IMR-90 (cell line): ENCODE data around the gene MIXL1. TPM values are rescaled to one million over a fixed set of nuclear protein-coding genes. Genes with fewer than 3 reads are reported as not detected.

Experiments
- ATAC-seq: fragments of 200-7000 bp; cut with Tn5 transposase; 2 replicates; pipeline ENCODE4 v1.9.1; 2020; ENCODE audit warnings: low read depth, mild to moderate bottlenecking, moderate library complexity
- BruUV-seq: library from RNA; stranded (reverse); fragments of 400-500 nt; replicated peaks from 2 replicates; lab custom pipeline; 2021; lab: Mats Ljungman, UMichigan
- CTCF ChIA-PET: fragments of 300-600 bp; formaldehyde crosslinking; extraction: SDS; loops from one replicate; lab custom pipeline; 2021; ENCODE audit warnings: antibody characterized with exemption; lab: Yijun Ruan, JAX
- POLR2A ChIA-PET: fragments of 300-600 bp; sonication (Branson Sonifier 250); formaldehyde crosslinking; loops from one replicate; lab custom pipeline; 2022; ENCODE audit warnings: antibody characterized with exemption; ENCODE audit not compliant: unreplicated experiment; lab: Charles Lee
- DNase-seq: peaks from one replicate; pipeline ENCODE4 v3.0.0; 2013
- H2AFZ ChIP-seq: replicated peaks from 2 replicates; pipeline ENCODE3; 2013; ENCODE audit warnings: low read length, mild to moderate bottlenecking; ENCODE audit not compliant: poor library complexity
- H2AK5ac ChIP-seq: 2 replicates; pipeline ENCODE4 v1.6.1; 2013; ENCODE audit warnings: low read depth, low read length, inconsistent platforms
- H2AK9ac ChIP-seq: replicated peaks from 2 replicates; pipeline ENCODE3; 2013; ENCODE audit warnings: mild to moderate bottlenecking, low read depth, low read length, moderate library complexity; ENCODE audit not compliant: poor library complexity
- H2BK120ac ChIP-seq: 2 replicates; pipeline ENCODE4 v1.6.1; 2013; ENCODE audit warnings: low read depth, low read length, inconsistent platforms
- H2BK15ac ChIP-seq: 3 replicates; pipeline ENCODE4 v1.6.1; 2013; ENCODE audit warnings: low read depth, low read length, inconsistent platforms
- H2BK20ac ChIP-seq: 2 replicates; pipeline ENCODE4 v1.6.1; 2013; ENCODE audit warnings: low read depth, mild to moderate bottlenecking, inconsistent platforms, low read length, moderate library complexity
- H2BK5ac ChIP-seq: 2 replicates; pipeline ENCODE4 v1.6.1; 2013; ENCODE audit warnings: mild to moderate bottlenecking, low read depth, low read length, inconsistent platforms; ENCODE audit not compliant: poor library complexity, severe bottlenecking
- H3K14ac ChIP-seq: replicated peaks from 2 replicates; pipeline ENCODE4 v1.6.1; 2013; ENCODE audit warnings: low read depth, low read length, inconsistent platforms
- H3K18ac ChIP-seq: 2 replicates; pipeline ENCODE4 v1.6.1; 2013; ENCODE audit warnings: low read depth, low read length, control low read depth
- H3K23ac ChIP-seq: 2 replicates; pipeline ENCODE4 v1.6.1; 2013; ENCODE audit warnings: low read depth, low read length, inconsistent platforms
- H3K27ac ChIP-seq: 2 replicates; pipeline ENCODE4 v1.5.1; 2013; ENCODE audit warnings: mild to moderate bottlenecking, control low read depth, low read length; ENCODE audit not compliant: insufficient read depth
- H3K27me3 ChIP-seq: 2 replicates; pipeline ENCODE4 v1.6.1; 2013; ENCODE audit warnings: low read length; ENCODE audit not compliant: control insufficient read depth, insufficient read depth
- H3K36me3 ChIP-seq: 2 replicates; pipeline ENCODE4 v1.6.1; 2013; ENCODE audit warnings: low read length, mixed read lengths; ENCODE audit not compliant: control insufficient read depth, insufficient read depth
- H3K4ac ChIP-seq: 2 replicates; pipeline ENCODE4 v1.6.1; 2013; ENCODE audit warnings: low read depth, low read length, inconsistent platforms
- H3K4me1 ChIP-seq: 2 replicates; pipeline ENCODE4 v1.6.1; 2013; ENCODE audit warnings: low read length, mixed read lengths; ENCODE audit not compliant: control insufficient read depth, insufficient read depth
- H3K4me2 ChIP-seq: 2 replicates; pipeline ENCODE4 v1.6.1; 2013; ENCODE audit warnings: low read depth, mild to moderate bottlenecking, control low read depth, low read length, moderate library complexity
- H3K4me3 ChIP-seq: 2 replicates; pipeline ENCODE4 v1.5.1; 2013; ENCODE audit warnings: low read depth, mild to moderate bottlenecking, control low read depth, low read length, moderate library complexity; ENCODE audit not compliant: insufficient read depth
- H3K56ac ChIP-seq: 2 replicates; pipeline ENCODE4 v1.6.1; 2013; ENCODE audit warnings: low read length, inconsistent platforms; ENCODE audit not compliant: insufficient read depth; ENCODE audit errors: extremely low read depth
- H3K79me1 ChIP-seq, 2 experiments: 2 replicates each; pipeline ENCODE4 v1.6.1; 2013; ENCODE audit warnings: low read length in 2 of 2, inconsistent platforms in 1 of 2, low read depth in 1 of 2
- H3K9ac ChIP-seq: 2 replicates; pipeline ENCODE4 v1.6.1; 2013; ENCODE audit warnings: low read depth, low read length, control low read depth
- H3K9me1 ChIP-seq: 2 replicates; pipeline ENCODE4 v1.6.1; 2013; ENCODE audit warnings: low read length, inconsistent platforms; ENCODE audit not compliant: insufficient read depth
- H3K9me3 ChIP-seq: 2 replicates; pipeline ENCODE4 v1.6.1; 2013; ENCODE audit warnings: low read length; ENCODE audit not compliant: control insufficient read depth, insufficient read depth
- H4K20me1 ChIP-seq: 2 replicates; pipeline ENCODE4 v1.6.1; 2013; ENCODE audit warnings: low read length, inconsistent platforms; ENCODE audit not compliant: insufficient read depth
- H4K5ac ChIP-seq: 2 replicates; pipeline ENCODE4 v1.6.1; 2013; ENCODE audit warnings: mild to moderate bottlenecking, low read depth, low read length, control low read depth
- H4K8ac ChIP-seq, 2 experiments: 2 replicates each; pipeline ENCODE4 v1.6.1; 2013; ENCODE audit warnings: low read depth in 2 of 2, low read length in 2 of 2, control low read depth in 1 of 2, inconsistent platforms in 1 of 2
- H4K91ac ChIP-seq: 2 replicates; pipeline ENCODE4 v1.6.1; 2013; ENCODE audit warnings: low read depth, low read length, inconsistent platforms; ENCODE audit not compliant: insufficient read depth
- BHLHE40 ChIP-seq: fragments of 150-350 bp; IDR thresholded peaks from 2 replicates; pipeline ENCODE4 v1.6.1; 2016; ENCODE audit warnings: mild to moderate bottlenecking, low read depth, low read length
- CTCF ChIP-seq: conservative IDR thresholded peaks from 2 replicates; pipeline ENCODE4 v1.5.1; 2012; ENCODE audit warnings: mild to moderate bottlenecking, low read depth, low read length, improper control_type of control experiment
- FOS ChIP-seq: fragments of 150-350 bp; IDR thresholded peaks from 2 replicates; pipeline ENCODE4 v1.6.1; 2016; ENCODE audit warnings: low read depth, low read length
- MAZ ChIP-seq: IDR thresholded peaks from 2 replicates; pipeline ENCODE4 v1.6.1; 2012; ENCODE audit warnings: low read depth, mild to moderate bottlenecking, low read length, improper control_type of control experiment, moderate library complexity, borderline replicate concordance
- MXI1 ChIP-seq: IDR thresholded peaks from 2 replicates; pipeline ENCODE4 v1.6.1; 2012; ENCODE audit warnings: low read depth, mild to moderate bottlenecking, low read length, moderate library complexity, borderline replicate concordance
- POLR2A ChIP-seq: IDR thresholded peaks from 2 replicates; pipeline ENCODE4 v1.6.1; 2012; ENCODE audit warnings: mild to moderate bottlenecking, low read depth, low read length
- RAD21 ChIP-seq: IDR thresholded peaks from 2 replicates; pipeline ENCODE4 v1.6.1; 2012; ENCODE audit warnings: low read length, improper control_type of control experiment
- RFX5 ChIP-seq: IDR thresholded peaks from 2 replicates; pipeline ENCODE4 v1.8.0; 2012; ENCODE audit warnings: low read depth, mild to moderate bottlenecking, low read length, moderate library complexity
- SMC3 ChIP-seq: fragments of 150-350 bp; IDR thresholded peaks from 2 replicates; pipeline ENCODE4 v1.6.1; 2016; ENCODE audit warnings: low read depth, mild to moderate bottlenecking, antibody characterized with exemption, low read length, moderate library complexity
- WGBS, 2 experiments: methylation state at CpG; one replicate each; pipeline versions ENCODE4 v1.1.5 to v1.1.7; 2013; ENCODE audit warnings: missing lambda C conversion rate in 2 of 2; ENCODE audit not compliant: insufficient read length in 1 of 2; ENCODE audit errors: extremely low coverage in 2 of 2; 5-methylcytosine and 5-hydroxymethylcytosine counted together
- dilution Hi-C: fragments of 300-500 bp; cut with HindIII; formaldehyde crosslinking; loops from one replicate; pipeline ENCODE4 v1.14.3; 2018; ENCODE audit warnings: low sequenced_read_pairs; ENCODE audit not compliant: unreplicated experiment
- in situ Hi-C: fragments of 300-500 bp; cut with MboI; formaldehyde crosslinking; loops from 3 replicates; pipeline ENCODE4 v1.14.3; 2019; ENCODE audit warnings: low sequenced_read_pairs, inconsistent platforms, mixed read lengths
- intact Hi-C: fragments of 100-400 bp; cut with micrococcal nuclease; formaldehyde crosslinking; loops from 2 replicates; pipeline ENCODE4 v1.10.0; 2022
- polyA plus RNA-seq, 3 experiments: library from polyadenylated mRNA; depleted of rRNA; stranded (reverse); fragments of >200 nt; gene quantifications; 2 replicates each; pipeline ENCODE4 v1.2.3, GENCODE V29; 2012; ENCODE audit warnings: low replicate concordance in 1 of 3
- total RNA-seq: library from RNA; depleted of rRNA; stranded (reverse); fragments of >200 nt; gene quantifications from 2 replicates; pipeline ENCODE4 v1.2.3, GENCODE V29; 2012
- TF ChIP-seq, protein P1 (sequence below): fragments of 150-350 bp; IDR thresholded peaks from 2 replicates; pipeline ENCODE4 v1.6.1; 2016; ENCODE audit warnings: low read depth, mild to moderate bottlenecking, low read length, moderate library complexity, borderline replicate concordance

MIXL1 gene
- total and polyA plus RNA-seq, 2 of the 4 experiments (the other 2 are of a cell fraction) = not detected

DNA sequence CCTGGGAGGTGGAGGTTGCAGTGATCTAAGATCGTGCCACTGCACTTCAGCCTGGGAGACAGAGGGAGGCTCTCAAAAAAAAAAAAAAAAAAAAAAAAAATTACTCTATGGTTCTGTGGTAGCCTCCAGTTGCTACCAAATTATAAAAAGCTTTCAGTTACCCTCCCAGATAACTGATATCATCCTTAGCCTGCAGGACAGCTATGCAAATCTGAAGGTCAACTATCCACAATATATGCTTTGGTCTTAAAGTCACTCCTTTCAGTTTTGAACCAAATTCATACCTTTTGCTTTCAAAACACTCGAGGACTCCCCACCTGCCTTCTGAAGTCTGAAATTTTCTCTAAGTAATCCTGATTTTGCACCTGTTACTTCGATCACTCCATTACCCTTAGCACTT is 3.1 kb downstream of the MIXL1 start:
- dilution Hi-C loops = no loop called here
- no peaks in the 10 kb centered on the region for H3K79me1 ChIP-seq
- no peak overlapping the region for H3K23ac ChIP-seq
- no peak overlapping the region for H3K18ac ChIP-seq
- WGBS, 2 experiments = 100% methylated on average over 1 of the region's 3 CpGs; no CpG with 5 or more reads in 1 of the 2 experiments
- 0 out of 2 replicates have a peak, but pooled peaks cover 1% of the 10 kb centered on the region for H3K4me1 ChIP-seq
- POLR2A ChIA-PET = no interaction called here
- DNase-seq (no peak), ATAC-seq (no peak)
- H2BK120ac ChIP-seq = no peak overlapping the region
- no peak overlapping the region for H3K14ac ChIP-seq
- H3K9ac ChIP-seq = no peak overlapping the region
- no peak overlapping the region for H4K91ac ChIP-seq
- no TSS peak for BruUV-seq
- no peak overlapping the region for H3K4me2 ChIP-seq
- no peak overlapping the region for H3K27ac ChIP-seq
- H2BK5ac ChIP-seq = no peak overlapping the region
- no peaks in the 10 kb centered on the region for H3K9me1 ChIP-seq
- no peak overlapping the region for H3K56ac ChIP-seq
- intact Hi-C loops = no loop called here
- H4K20me1 ChIP-seq = no peaks in the 10 kb centered on the region
- no peaks in the 10 kb centered on the region for H3K36me3 ChIP-seq
- no peaks in the 10 kb centered on the region for H3K9me3 ChIP-seq
- H3K4ac ChIP-seq = no peak overlapping the region
- no peak overlapping the region for H3K4me3 ChIP-seq
- no peak overlapping the region for H2AFZ ChIP-seq
- CTCF ChIA-PET = interaction anchor here (0.6 to 0.8 kb wide), 2 partner anchors 162 to 927 kb away, joined by 3 to 4 read pairs; no protein-coding TSS in a partner anchor
- no peak overlapping the region for H4K5ac ChIP-seq
- no peak overlapping the region for H2BK15ac ChIP-seq
- peaks cover 12% of the 10 kb centered on the region for H3K27me3 ChIP-seq
- H2AK5ac ChIP-seq = no peak overlapping the region
- in situ Hi-C loops = no loop called here
- no peak overlapping the region for H2AK9ac ChIP-seq
- no peak overlapping the region for H2BK20ac ChIP-seq
- TF ChIP-seq SMC3 (no peak), RAD21 (no peak), FOS (no peak), RFX5 (no peak), CTCF (no peak), BHLHE40 (no peak), POLR2A (no peak), MXI1 (no peak), MAZ (no peak)
- TF ChIP-seq, protein P1, sequence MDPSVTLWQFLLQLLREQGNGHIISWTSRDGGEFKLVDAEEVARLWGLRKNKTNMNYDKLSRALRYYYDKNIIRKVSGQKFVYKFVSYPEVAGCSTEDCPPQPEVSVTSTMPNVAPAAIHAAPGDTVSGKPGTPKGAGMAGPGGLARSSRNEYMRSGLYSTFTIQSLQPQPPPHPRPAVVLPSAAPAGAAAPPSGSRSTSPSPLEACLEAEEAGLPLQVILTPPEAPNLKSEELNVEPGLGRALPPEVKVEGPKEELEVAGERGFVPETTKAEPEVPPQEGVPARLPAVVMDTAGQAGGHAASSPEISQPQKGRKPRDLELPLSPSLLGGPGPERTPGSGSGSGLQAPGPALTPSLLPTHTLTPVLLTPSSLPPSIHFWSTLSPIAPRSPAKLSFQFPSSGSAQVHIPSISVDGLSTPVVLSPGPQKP = no peak
- no peak overlapping the region for H4K8ac ChIP-seq
